Measurements from ENCODE around the gene WNT4. TPM values are rescaled to one million over a fixed set of nuclear protein-coding genes. Genes with fewer than 3 reads are reported as not detected.

Gene WNT4
- total and polyA plus RNA-seq, 2 of the 8 experiments (the other 6 are each of a cell fraction or from before 2014, with no cell fraction given) = 1.3 to 6.6 TPM

DNA sequence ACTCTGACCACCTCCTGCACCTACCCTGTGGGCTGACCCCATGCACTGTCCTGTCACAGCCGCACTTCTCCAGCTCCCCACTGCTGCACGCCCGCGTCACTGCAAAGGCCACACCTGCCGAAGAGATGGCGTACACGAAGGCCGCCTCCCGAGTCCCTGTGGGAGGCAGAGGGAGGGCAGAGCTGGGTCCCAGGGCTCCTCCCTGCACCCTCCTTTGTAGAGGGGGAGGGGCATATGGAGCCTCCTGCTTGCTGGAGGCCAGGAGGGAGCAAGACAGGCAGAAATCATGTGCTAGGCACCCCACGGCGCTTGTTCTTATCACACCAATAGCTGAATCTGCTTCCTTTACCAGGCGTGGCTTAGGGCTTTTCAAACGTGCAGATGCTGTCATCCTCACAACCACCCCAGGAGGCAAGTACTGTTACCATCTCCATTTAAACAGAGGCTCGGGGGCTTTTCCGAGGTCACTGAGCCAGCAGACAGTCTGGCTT, 21.4 kb downstream of the WNT4 start:
- FAIRE-seq (no peak), DNase-seq (ENCODE audit: low read depth in 1 of 2, low spot score in 2 of 2) (no peak)
- H3K4me3 ChIP-seq (ENCODE audit: extremely low read depth in 1 of 4, insufficient read depth in 2 of 4, low read depth in 3 of 4, low read length in 4 of 4) = no peak overlapping the region
- H2BK15ac ChIP-seq (ENCODE audit: low read length) = peak overlapping the region; percentile 53; the same call in 1 of the 2 replicates
- 0 out of 2 replicates have a peak overlapping the region, but pooled peaks have one; percentile 41 for H2BK20ac ChIP-seq (ENCODE audit: low read length)
- peak overlapping the region; percentile 32 for H2BK5ac ChIP-seq (ENCODE audit: low read depth, low read length)
- H3K27me3 ChIP-seq (replicated peaks in 1 of 4; ENCODE audit: control insufficient read depth in 3 of 4, extremely low read depth in 1 of 4, insufficient read depth in 3 of 4, low read length in 3 of 4) = no peaks in the 10 kb centered on the region
- H3K56ac ChIP-seq (replicated peaks; ENCODE audit: insufficient read length, low read depth, low read length) = no peak overlapping the region
- peak overlapping the region in 1 of 2 experiments; percentile 36; a peak in 1 of 4 replicates for H3K4me2 ChIP-seq (ENCODE audit: insufficient read depth in 1 of 2, low read depth in 2 of 2, low read length in 2 of 2)
- peaks cover 0 to 3% (median 1%) of the 10 kb centered on the region in 4 experiments; a peak in 2 of 8 replicates for H3K36me3 ChIP-seq (ENCODE audit: control insufficient read depth in 2 of 4, insufficient read depth in 4 of 4, low read length in 3 of 4)
- H4K20me1 ChIP-seq (replicated peaks in 1 of 2; ENCODE audit: control insufficient read depth in 1 of 2, insufficient read depth in 2 of 2, low read length in 2 of 2) = peaks cover 0 to 14% of the 10 kb centered on the region in 2 experiments
- H3K23me2 ChIP-seq (ENCODE audit: low read depth, low read length) = no peaks in the 10 kb centered on the region
- no peak overlapping the region for H3K23ac ChIP-seq (ENCODE audit: insufficient read length)
- no peak overlapping the region for H2AK5ac ChIP-seq (ENCODE audit: low read depth, low read length)
- no peak overlapping the region for H2AFZ ChIP-seq (ENCODE audit: low read length)
- no peak overlapping the region for H3K14ac ChIP-seq (ENCODE audit: insufficient read length)
- no peak overlapping the region; the same call in 1 of the 2 replicates for H4K8ac ChIP-seq (ENCODE audit: extremely low read depth, insufficient read depth, low read length)
- no peak overlapping the region for H3K27ac ChIP-seq (ENCODE audit: low read depth, low read length)
- whole genome bisulfite sequencing, 2 experiments (ENCODE audit: extremely low coverage in 1 of 2, insufficient coverage in 1 of 2, insufficient read length in 1 of 2, insufficient replicate concordance in 2 of 2, low coverage in 1 of 2, low lambda C conversion rate in 2 of 2, missing lambda C conversion rate in 1 of 2) = 69% methylated on average over 12 of the region's 15 CpGs; no CpG with 5 or more reads in 1 of the 2 experiments
- H2BK12ac ChIP-seq (ENCODE audit: low read depth, low read length) = peak overlapping the region; percentile 60; the same call in 1 of the 2 replicates
- ChIA-PET POLR2A (ENCODE audit: partially characterized antibody) (interaction anchor here (1.0 to 1.3 kb wide), 3 partner anchors 9 to 28 kb away, joined by 3 to 10 read pairs (median 6); no protein-coding TSS in a partner anchor), CTCF (ENCODE audit: partially characterized antibody) (interaction anchor here (0.6 to 3.9 kb wide), 8 partner anchors 10 to 295 kb away, joined by 3 to 25 read pairs (median 4); no protein-coding TSS in a partner anchor)
- no peaks in the 10 kb centered on the region for H3K79me2 ChIP-seq (ENCODE audit: control insufficient read depth in 1 of 2, insufficient read depth in 2 of 2, low read length in 2 of 2)
- TF ChIP-seq ZNF274 (IDR thresholded peaks at IDR 0.05; ENCODE audit: borderline replicate concordance, extremely low read depth, low read length) (no peak), POLR2A (IDR thresholded peaks at IDR 0.05; ENCODE audit: control extremely low read depth in 1 of 2, low read depth in 2 of 2, low read length in 2 of 2) (no peak), NANOG (IDR thresholded peaks at IDR 0.05; ENCODE audit: insufficient read depth, low read depth, low read length, poor library complexity, severe bottlenecking) (no peak), HDAC2 (IDR thresholded peaks at IDR 0.05; ENCODE audit: borderline replicate concordance in 1 of 2, low read depth in 2 of 2, low read length in 2 of 2) (no peak), POLR2AphosphoS5 (IDR thresholded peaks at IDR 0.05; ENCODE audit: low read depth, low read length) (0 out of 2 replicates have a peak, but pooled peaks have one; percentile 16), TCF12 (IDR thresholded peaks at IDR 0.05; ENCODE audit: low read depth, low read length) (no peak), EZH2 (IDR thresholded peaks at IDR 0.05; ENCODE audit: low read depth, low read length, severe bottlenecking) (no peak), GTF2F1 (IDR thresholded peaks at IDR 0.05; ENCODE audit: borderline replicate concordance, low read depth, low read length) (no peak)
- no peak overlapping the region for H3K9ac ChIP-seq (replicated peaks in 1 of 4; ENCODE audit: extremely low read depth in 1 of 4, low read depth in 3 of 4, low read length in 3 of 4)
- H3K4me1 ChIP-seq (replicated peaks in 1 of 4; ENCODE audit: control insufficient read depth in 3 of 4, insufficient read depth in 4 of 4, low read length in 3 of 4) = peaks cover 0 to 20% (median 16%) of the 10 kb centered on the region in 4 experiments; a peak in 6 of 7 replicates
- H2BK120ac ChIP-seq (replicated peaks; ENCODE audit: low read depth, low read length) = no peak overlapping the region
- H4K5ac ChIP-seq (ENCODE audit: insufficient read length, low read depth, low read length) = no peak overlapping the region
- H3K4ac ChIP-seq (replicated peaks; ENCODE audit: insufficient read length, low read depth, low read length) = no peak overlapping the region
- H3K79me1 ChIP-seq (ENCODE audit: low read depth, low read length) = peaks cover 5% of the 10 kb centered on the region
- peak overlapping the region; percentile 13; the same call in 1 of the 2 replicates for H3K18ac ChIP-seq (ENCODE audit: extremely low read depth, low read length)
- no peak overlapping the region for H4K91ac ChIP-seq (replicated peaks; ENCODE audit: insufficient read length, low read length)
- H3K9me3 ChIP-seq (ENCODE audit: insufficient read depth in 2 of 2, low read depth in 1 of 2, low read length in 1 of 2) = no peaks in the 10 kb centered on the region
